ENCODE results near the gene GRB10. TPM values are rescaled to one million over a fixed set of nuclear protein-coding genes. Genes with fewer than 3 reads are reported as not detected.

The GRB10 gene
- total RNA-seq, 1 donor from 2014 or later, result 58.6 TPM

DNA sequence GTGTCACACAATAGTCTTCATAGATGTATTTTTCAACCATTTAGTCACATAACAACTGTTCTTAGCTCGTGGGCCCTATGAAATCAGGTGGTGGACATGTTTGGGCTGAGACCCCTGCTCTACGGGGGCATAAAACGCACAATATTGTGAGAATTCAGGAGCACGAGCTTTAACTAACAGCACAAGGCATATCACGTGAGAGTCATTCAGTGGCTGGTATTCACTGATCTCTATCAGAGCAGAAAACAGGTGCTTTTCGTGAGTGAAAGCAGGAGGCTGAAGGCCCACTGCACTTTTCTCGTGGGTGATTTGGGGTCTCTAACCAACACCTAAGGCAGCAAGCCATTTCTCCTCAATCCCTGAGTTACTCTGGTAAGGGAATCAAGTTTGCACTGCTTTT is 42.8 kb upstream of the GRB10 start:
- no peak for TF ChIP-seq CTCF (IDR thresholded peaks at IDR 0.05)
- ATAC-seq, result no peak
- Histone ChIP-seq H3K36me3 (no peaks in the 10 kb centered on the region), H3K27me3 (no peaks in the 10 kb centered on the region), H3K4me3 (no peak overlapping the region), H3K9me3 (no peaks in the 10 kb centered on the region), H3K4me1 (no peaks in the 10 kb centered on the region), H3K27ac (no peak overlapping the region)
- no peak for DNase-seq
- intact Hi-C loops (cut with DNase I), result no loop called here

- no peak overlapping the region for H3K4me3 ChIP-seq
- H3K4me1 ChIP-seq, result no peaks in the 10 kb centered on the region
- no peak for TF ChIP-seq CTCF (IDR thresholded peaks at IDR 0.05)
- H3K9me3 ChIP-seq, result no peaks in the 10 kb centered on the region
- ATAC-seq, result no peak
- intact Hi-C loops (cut with DNase I), result no loop called here
- H3K36me3 ChIP-seq, result no peaks in the 10 kb centered on the region
- H3K27me3 ChIP-seq, result no peaks in the 10 kb centered on the region
- no peak for DNase-seq
- no peak overlapping the region for H3K27ac ChIP-seq
Observed at GRCh38 chr7:50824882-50825281, 42.2 kb upstream of the GRB10 start.

- no peak for TF ChIP-seq CTCF (IDR thresholded peaks at IDR 0.05)
- ATAC-seq (no peak), DNase-seq (no peak)
- no peak overlapping the region for H3K27ac ChIP-seq
- no peaks in the 10 kb centered on the region for H3K27me3 ChIP-seq
- no peaks in the 10 kb centered on the region for H3K9me3 ChIP-seq
- no peaks in the 10 kb centered on the region for H3K36me3 ChIP-seq
- H3K4me3 ChIP-seq, result no peak overlapping the region
- H3K4me1 ChIP-seq, result no peaks in the 10 kb centered on the region
- intact Hi-C loops (cut with DNase I), result no loop called here
Observed at GRCh38 chr7:50822706-50823105, 40.0 kb upstream of the GRB10 start.

DNA sequence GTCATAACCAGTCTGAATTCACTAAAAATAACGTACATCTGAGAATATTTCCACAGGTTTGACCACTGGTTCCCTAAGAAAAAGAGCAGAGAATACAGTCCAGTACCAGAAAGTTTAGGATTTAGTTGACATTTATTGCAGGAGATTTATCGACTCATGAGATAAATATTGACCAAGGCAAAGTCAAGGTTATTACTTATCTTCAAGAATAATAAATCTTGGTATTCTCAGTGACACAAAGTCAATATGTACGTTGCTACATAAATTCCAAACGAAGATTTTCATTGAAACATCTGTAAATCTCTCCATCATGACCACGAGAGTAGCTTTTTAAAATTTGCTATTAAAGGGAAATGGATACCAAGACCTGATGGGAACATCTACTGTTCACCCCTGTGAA is 39.4 kb upstream of the GRB10 start:
- Histone ChIP-seq H3K27ac (no peak overlapping the region), H3K36me3 (no peaks in the 10 kb centered on the region), H3K4me1 (no peaks in the 10 kb centered on the region), H3K9me3 (no peaks in the 10 kb centered on the region), H3K4me3 (no peak overlapping the region), H3K27me3 (no peaks in the 10 kb centered on the region)
- ATAC-seq, result no peak
- DNase-seq, result no peak
- TF ChIP-seq CTCF (IDR thresholded peaks at IDR 0.05), result no peak
- intact Hi-C loops (cut with DNase I), result no loop called here

- TF ChIP-seq CTCF (IDR thresholded peaks at IDR 0.05), result no peak
- H3K27me3 ChIP-seq, result no peaks in the 10 kb centered on the region
- DNase-seq, result no peak
- ATAC-seq, result no peak
- H3K9me3 ChIP-seq, result no peaks in the 10 kb centered on the region
- intact Hi-C loops (cut with DNase I), result no loop called here
- H3K27ac ChIP-seq, result no peak overlapping the region
- H3K4me3 ChIP-seq, result no peak overlapping the region
- no peaks in the 10 kb centered on the region for H3K4me1 ChIP-seq
- no peaks in the 10 kb centered on the region for H3K36me3 ChIP-seq
Observed at GRCh38 chr7:50821457-50822008, 38.8 kb upstream of the GRB10 start.

DNA sequence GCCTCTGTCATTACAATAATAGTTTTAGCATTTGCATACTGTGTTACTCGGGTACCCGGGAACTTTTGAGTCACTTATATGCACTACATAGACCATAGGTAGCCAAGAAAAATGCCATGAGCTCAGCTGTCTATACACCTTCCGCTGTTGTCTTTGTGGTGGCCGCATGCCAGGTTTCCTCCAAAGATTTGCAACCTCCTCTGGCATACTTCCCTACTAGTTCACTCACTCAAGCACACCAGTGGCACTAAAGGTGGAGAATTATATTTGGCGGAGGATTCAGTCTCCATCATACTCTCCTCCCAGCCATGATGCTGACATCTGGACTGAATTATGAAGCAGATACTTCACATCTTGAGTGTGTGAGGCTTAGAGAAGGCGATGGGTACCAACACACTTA is 35.6 kb upstream of the GRB10 start:
- intact Hi-C loops (cut with DNase I), result loop anchor here (10.0 kb wide), 1 partner anchor 326 kb away; no protein-coding TSS in a partner anchor
- no peak for TF ChIP-seq CTCF (IDR thresholded peaks at IDR 0.05)
- ATAC-seq, result no peak

More for the DNA sequence above, 35.6 kb upstream of the GRB10 start:
- Histone ChIP-seq H3K4me1 (no peaks in the 10 kb centered on the region), H3K4me3 (no peak overlapping the region), H3K27ac (no peak overlapping the region), H3K9me3 (no peaks in the 10 kb centered on the region), H3K36me3 (no peaks in the 10 kb centered on the region), H3K27me3 (no peaks in the 10 kb centered on the region)
- no peak for DNase-seq

All from upper lobe of right lung (tissue), 1 donor.